ENCODE data around the gene SHANK1.
"Not testable (repeated sequence)": the region's sequence is repeated elsewhere in the genome, so short reads cannot be mapped to it uniquely, and the experiment has no call there.

DNA sequence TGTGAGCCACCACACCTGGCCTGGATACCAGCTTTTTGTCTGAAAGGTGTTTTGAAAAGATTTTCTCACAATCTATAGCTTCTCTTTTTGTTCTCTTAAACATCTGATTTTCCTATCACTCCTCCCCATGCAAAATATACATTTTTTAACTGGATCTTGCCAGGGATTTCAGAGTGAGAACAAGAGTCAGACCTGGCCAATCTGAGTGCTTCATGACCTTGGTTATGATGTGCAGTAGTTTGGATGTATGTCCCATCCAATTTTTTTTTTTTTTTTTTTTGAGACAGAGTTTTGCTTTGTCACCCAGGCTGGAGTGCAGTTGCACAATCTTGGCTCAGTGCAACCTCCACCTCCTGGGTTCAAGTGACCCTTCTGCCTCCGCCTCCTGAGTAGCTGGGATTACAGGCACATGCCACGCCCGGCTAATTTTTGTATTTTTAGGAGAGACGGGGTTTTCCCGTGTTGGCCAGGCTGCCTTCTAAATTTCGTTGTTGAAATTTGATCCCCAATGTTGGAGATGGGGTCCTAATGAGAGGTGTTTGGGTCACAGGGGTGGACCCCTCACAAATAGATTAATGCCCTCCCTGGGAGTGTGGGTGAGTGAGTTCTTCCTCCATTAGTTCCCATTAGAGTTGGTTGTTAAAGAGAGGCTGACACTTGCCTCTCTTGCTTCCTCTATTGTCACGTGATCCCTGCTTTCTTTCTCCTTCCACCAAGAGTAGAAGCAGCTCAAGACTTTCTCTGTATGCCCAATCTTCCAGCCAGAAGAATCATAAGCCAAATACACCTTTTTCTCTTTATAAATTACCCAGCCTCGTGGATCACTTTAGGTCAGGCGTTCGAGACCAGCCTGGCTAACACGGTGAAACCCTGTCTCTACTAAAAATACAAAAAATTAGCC lies 106.8 kb downstream of the SHANK1 start:
- not testable (repeated sequence) for TF ChIP-seq EZH2phosphoT487 (IDR thresholded peaks at IDR 0.05; ENCODE audit: insufficient read depth, low read depth); EZH2 (IDR thresholded peaks at IDR 0.05; ENCODE audit: insufficient read depth, poor library complexity, severe bottlenecking)
